Esophagus squamous epithelium (tissue), 5 donors: ENCODE results near the gene NUP205. TPM values are rescaled to one million over a fixed set of nuclear protein-coding genes. Genes with fewer than 3 reads are reported as not detected.

Source experiments
- DNase-seq: peaks from one replicate; lab custom pipeline; 2025; lab: John Stamatoyannopoulos, UW
- H3K27ac ChIP-seq, 4 donors: fragments of 200-600 bp; sonication (generic); one replicate each; pipeline ENCODE4 v1.5.1; 2016 to 2019; ENCODE audit warnings: mild to moderate bottlenecking in 1 of 4
- H3K27me3 ChIP-seq, 4 donors: fragments of 200-600 bp; sonication (generic); 1 replicate in 3 of 4; 2 replicates in 1 of 4; pipeline versions ENCODE4 v1.5.1 to v1.6.0; 2017 to 2021; ENCODE audit warnings: antibody characterized with exemption in 1 of 4
- H3K36me3 ChIP-seq, 3 donors: fragments of 200-600 bp; sonication (generic); one replicate each; pipeline ENCODE4 v1.5.1; 2016 to 2019
- H3K4me1 ChIP-seq, 3 donors: fragments of 200-600 bp; sonication (generic); one replicate each; pipeline ENCODE4 v1.5.1; 2017 to 2019
- H3K4me3 ChIP-seq, 4 donors: fragments of 200-600 bp; sonication (generic); 1 replicate in 3 of 4; 2 replicates in 1 of 4; pipeline ENCODE4 v1.5.1; 2016 to 2019; ENCODE audit warnings: mild to moderate bottlenecking in 2 of 4, moderate library complexity in 1 of 4
- H3K9me3 ChIP-seq, 3 donors: fragments of 200-600 bp; sonication (generic); one replicate each; pipeline ENCODE4 v1.5.1; 2016 to 2019
- POLR2A ChIP-seq, 4 donors: fragments of 450-650 bp; IDR thresholded peaks; one replicate each; pipeline ENCODE4 v1.6.1; 2017; ENCODE audit warnings: antibody characterized with exemption in 4 of 4, mild to moderate bottlenecking in 4 of 4, moderate library complexity in 3 of 4
- WGBS, 2 donors: methylation state at CpG; one replicate each; pipeline ENCODE4 v1.1.5; 2018; 5-methylcytosine and 5-hydroxymethylcytosine counted together
- intact Hi-C: fragments of 100-400 bp; cut with DNase I; formaldehyde crosslinking; loops from one replicate; pipeline ENCODE4 v1.15.0; 2022
- total RNA-seq, 4 donors: library from RNA; depleted of rRNA; stranded (reverse); fragments of >200 nt; gene quantifications; one replicate each; pipeline ENCODE4 v1.1.0, GENCODE V29; 2016
- TF ChIP-seq, protein P1 (sequence below), 6 experiments: fragments of 450-650 bp in 4 of 6; fragments of 200-600 bp in 2 of 6; sonication (generic) in 2 of 6; IDR thresholded peaks; one replicate each; pipeline ENCODE4 v1.5.1; 2016 to 2019; ENCODE audit warnings: antibody characterized with exemption in 6 of 6, mild to moderate bottlenecking in 4 of 6, moderate library complexity in 4 of 6
- donor health status: DM: yes; HTN: yes; CAD: no.

NUP205 gene
- total RNA-seq, 4 donors from 2014 or later = 33.8 to 60.5 (median 48.1) TPM

DNA sequence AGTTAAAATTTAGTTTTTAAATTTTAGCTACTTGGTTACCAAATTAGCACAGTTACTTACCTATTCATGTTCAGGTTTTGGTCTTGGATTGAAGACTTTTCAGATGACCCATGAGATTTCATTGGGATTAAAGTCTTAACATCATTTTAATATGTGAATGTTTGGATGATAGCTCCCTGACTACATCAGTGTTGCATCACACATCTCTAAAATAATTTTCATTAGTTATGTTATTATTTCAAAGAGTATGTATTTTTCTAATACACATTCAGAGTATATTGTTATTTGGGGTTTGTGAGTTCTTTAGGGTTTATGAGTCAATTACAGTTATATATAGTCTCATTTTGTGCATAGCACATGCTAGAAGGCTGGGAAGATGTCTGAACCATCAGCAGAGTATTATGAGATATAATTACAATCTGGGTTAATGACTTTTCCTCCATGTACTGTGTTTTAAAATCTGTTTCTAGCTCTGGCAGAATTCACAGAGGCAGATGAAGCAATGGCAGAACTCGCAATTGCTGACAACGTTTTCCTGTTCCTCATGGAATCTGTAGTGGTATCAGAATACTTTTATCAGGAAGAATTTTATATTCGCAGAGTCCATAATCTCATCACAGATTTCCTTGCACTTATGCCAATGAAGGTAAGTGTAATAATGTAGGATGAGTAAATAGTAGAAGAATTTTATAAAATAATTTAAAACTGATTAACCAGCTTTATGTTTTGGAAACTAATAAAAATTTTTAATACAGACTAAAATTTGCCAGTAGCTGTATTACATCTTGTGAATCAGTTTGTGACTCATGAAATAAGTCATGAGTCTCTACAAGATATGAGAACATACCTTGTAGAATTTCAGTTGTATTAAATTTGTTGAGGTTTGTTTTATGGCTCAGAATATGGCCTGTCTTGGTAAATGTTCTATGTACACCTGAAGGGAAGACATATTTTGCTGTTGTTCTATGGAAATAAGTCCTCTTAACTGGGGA lies 26.9 kb downstream of the NUP205 start:
- Histone ChIP-seq H3K4me1 (no peaks in the 10 kb centered on the region), H3K4me3 (no peak overlapping the region), H3K9me3 (no peaks in the 10 kb centered on the region), H3K27ac (no peak overlapping the region), H3K27me3 (no peaks in the 10 kb centered on the region), H3K36me3 (peaks cover 12 to 100% (median 21%) of the 10 kb centered on the region in 3 donors)
- WGBS, 2 donors = 90 to 93% methylated on average over 3 of the region's 3 CpGs
- DNase-seq = no peak
- TF ChIP-seq POLR2A (IDR thresholded peaks at IDR 0.05) = no peak
- TF ChIP-seq, protein P1, sequence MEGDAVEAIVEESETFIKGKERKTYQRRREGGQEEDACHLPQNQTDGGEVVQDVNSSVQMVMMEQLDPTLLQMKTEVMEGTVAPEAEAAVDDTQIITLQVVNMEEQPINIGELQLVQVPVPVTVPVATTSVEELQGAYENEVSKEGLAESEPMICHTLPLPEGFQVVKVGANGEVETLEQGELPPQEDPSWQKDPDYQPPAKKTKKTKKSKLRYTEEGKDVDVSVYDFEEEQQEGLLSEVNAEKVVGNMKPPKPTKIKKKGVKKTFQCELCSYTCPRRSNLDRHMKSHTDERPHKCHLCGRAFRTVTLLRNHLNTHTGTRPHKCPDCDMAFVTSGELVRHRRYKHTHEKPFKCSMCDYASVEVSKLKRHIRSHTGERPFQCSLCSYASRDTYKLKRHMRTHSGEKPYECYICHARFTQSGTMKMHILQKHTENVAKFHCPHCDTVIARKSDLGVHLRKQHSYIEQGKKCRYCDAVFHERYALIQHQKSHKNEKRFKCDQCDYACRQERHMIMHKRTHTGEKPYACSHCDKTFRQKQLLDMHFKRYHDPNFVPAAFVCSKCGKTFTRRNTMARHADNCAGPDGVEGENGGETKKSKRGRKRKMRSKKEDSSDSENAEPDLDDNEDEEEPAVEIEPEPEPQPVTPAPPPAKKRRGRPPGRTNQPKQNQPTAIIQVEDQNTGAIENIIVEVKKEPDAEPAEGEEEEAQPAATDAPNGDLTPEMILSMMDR (IDR thresholded peaks at IDR 0.05) = no peak
- intact Hi-C loops = no loop called here

GRCh38 chr7:135597181-135597925 lies 39.6 kb downstream of the NUP205 start:
- intact Hi-C loops = no loop called here
- Histone ChIP-seq H3K27ac (no peak overlapping the region), H3K4me1 (peaks cover 0 to 13% (median 0%) of the 10 kb centered on the region in 3 donors), H3K27me3 (no peaks in the 10 kb centered on the region), H3K9me3 (no peaks in the 10 kb centered on the region), H3K36me3 (peaks cover 5 to 92% (median 26%) of the 10 kb centered on the region in 3 donors), H3K4me3 (no peak overlapping the region)
- 78 to 82% methylated on average over 2 of the region's 2 CpGs for WGBS, 2 donors
- TF ChIP-seq POLR2A (IDR thresholded peaks at IDR 0.05) = no peak
- no peak for DNase-seq

DNA sequence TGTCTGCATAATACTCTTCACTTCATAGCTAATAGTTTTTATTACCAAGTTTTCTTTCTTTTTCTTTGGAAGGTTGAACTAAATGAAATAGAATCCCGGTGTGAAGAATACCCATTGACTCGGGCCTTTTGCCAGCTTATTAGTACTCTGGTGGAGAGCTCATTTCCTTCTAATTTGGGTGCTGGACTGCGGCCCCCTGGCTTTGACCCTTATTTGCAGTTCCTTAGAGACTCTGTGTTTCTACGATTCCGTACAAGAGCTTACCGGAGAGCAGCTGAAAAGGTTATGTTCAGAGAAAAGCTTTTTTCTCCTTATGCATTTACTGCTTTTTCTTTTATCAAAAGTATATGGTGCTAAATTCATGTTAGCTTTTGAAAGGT lies 40.2 kb downstream of the NUP205 start:
- intact Hi-C loops = no loop called here
- 81 to 88% methylated on average over 6 of the region's 6 CpGs for WGBS, 2 donors

DNA sequence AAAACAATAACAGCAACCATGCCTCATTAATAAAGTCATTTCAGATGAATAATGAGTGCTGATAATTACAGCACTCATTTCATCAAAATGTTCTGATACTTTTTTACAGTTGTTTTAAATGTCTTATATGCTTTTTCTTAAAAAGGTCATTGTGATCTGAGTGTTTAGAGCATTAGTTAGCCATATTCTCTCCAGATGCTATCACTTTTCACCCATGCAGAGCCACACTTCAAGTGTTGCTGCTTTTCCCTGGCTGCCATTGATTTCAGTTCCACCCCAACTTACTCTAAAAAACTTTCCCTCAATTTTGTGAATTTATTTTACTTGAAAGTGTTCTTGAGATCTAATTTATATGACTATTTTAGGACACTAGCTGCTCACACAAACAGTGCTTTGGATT lies 41.8 kb downstream of the NUP205 start:
- Histone ChIP-seq H3K9me3 (no peaks in the 10 kb centered on the region), H3K4me1 (peaks cover 0 to 13% (median 0%) of the 10 kb centered on the region in 3 donors), H3K27ac (no peak overlapping the region), H3K4me3 (no peak overlapping the region), H3K36me3 (peaks cover 2 to 92% (median 9%) of the 10 kb centered on the region in 3 donors), H3K27me3 (no peaks in the 10 kb centered on the region)
- no peak for TF ChIP-seq POLR2A (IDR thresholded peaks at IDR 0.05)
- intact Hi-C loops = no loop called here
- no peak for DNase-seq

More for the DNA sequence above, 40.2 kb downstream of the NUP205 start:
- no peak overlapping the region for H3K4me3 ChIP-seq
- no peak for DNase-seq
- peaks cover 5 to 92% (median 25%) of the 10 kb centered on the region in 3 donors for H3K36me3 ChIP-seq
- peaks cover 0 to 13% (median 0%) of the 10 kb centered on the region in 3 donors for H3K4me1 ChIP-seq
- TF ChIP-seq POLR2A (IDR thresholded peaks at IDR 0.05) = no peak
- TF ChIP-seq, protein P1 (IDR thresholded peaks at IDR 0.05) = no peak
- no peak overlapping the region for H3K27ac ChIP-seq
- no peaks in the 10 kb centered on the region for H3K27me3 ChIP-seq
- H3K9me3 ChIP-seq = no peaks in the 10 kb centered on the region

DNA sequence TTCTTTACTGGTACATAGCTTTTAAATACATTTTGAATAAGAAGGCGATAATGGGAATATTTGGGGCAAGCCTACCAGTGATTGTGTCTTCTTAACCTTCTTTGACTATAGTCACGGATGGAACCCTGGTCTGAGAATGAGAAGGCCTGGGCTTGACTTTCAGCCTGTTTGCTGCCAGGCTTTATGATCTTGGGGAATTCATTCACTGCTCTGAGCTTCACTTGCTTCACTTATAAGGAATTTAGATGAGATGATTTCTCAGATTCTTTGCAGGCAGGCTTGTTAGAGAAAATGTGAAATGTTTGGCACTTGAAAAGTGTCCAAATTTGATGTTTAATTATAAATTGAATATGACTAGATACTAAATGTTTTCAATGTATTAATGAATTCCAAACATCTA lies 42.5 kb downstream of the NUP205 start:
- intact Hi-C loops = no loop called here
- Histone ChIP-seq H3K27ac (no peak overlapping the region), H3K4me1 (peaks cover 0 to 13% (median 0%) of the 10 kb centered on the region in 3 donors), H3K27me3 (no peaks in the 10 kb centered on the region), H3K9me3 (no peaks in the 10 kb centered on the region), H3K36me3 (peaks cover 0 to 92% (median 3%) of the 10 kb centered on the region in 3 donors), H3K4me3 (no peak overlapping the region)
- TF ChIP-seq, protein P1 (IDR thresholded peaks at IDR 0.05) = no peak
- no peak for DNase-seq
- 78 to 100% methylated on average over 2 of the region's 2 CpGs for WGBS, 2 donors
